GM23338 (cell line): Measurements from ENCODE around the gene TWSG1.

ENCODE experiments used
- CTCF ChIP-seq, 2 experiments: fragments of 200-600 bp in 1 of 2; sonication (generic) in 1 of 2; conservative IDR thresholded peaks; 2 replicates each; pipeline versions ENCODE4 v1.5.1 to v1.6.1; 2016 to 2017; ENCODE audit warnings: antibody characterized with exemption in 2 of 2, low read depth in 2 of 2, mild to moderate bottlenecking in 2 of 2, moderate library complexity in 1 of 2
- EZH2 ChIP-seq: fragments of 200-600 bp; sonication (generic); IDR thresholded peaks from one replicate; pipeline ENCODE4 v1.8.0; 2017; ENCODE audit warnings: antibody characterized with exemption, mild to moderate bottlenecking, low read depth; ENCODE audit not compliant: unreplicated experiment
- EZH2phosphoT487 ChIP-seq: fragments of 200-600 bp; sonication (generic); IDR thresholded peaks from one replicate; pipeline ENCODE4 v1.8.1; 2018; ENCODE audit warnings: antibody characterized with exemption; ENCODE audit not compliant: unreplicated experiment
- JUNB ChIP-seq: IDR thresholded peaks from one replicate; pipeline ENCODE4 v1.6.1; 2016; ENCODE audit warnings: antibody characterized with exemption; ENCODE audit not compliant: unreplicated experiment
- NANOG ChIP-seq: IDR thresholded peaks from 2 replicates; pipeline ENCODE4 v1.6.1; 2016; ENCODE audit warnings: antibody characterized with exemption, borderline replicate concordance
- POLR2AphosphoS5 ChIP-seq: IDR thresholded peaks from 2 replicates; pipeline ENCODE4 v1.6.1; 2016; ENCODE audit warnings: antibody characterized with exemption, low read depth
- REST ChIP-seq: IDR thresholded peaks from one replicate; pipeline ENCODE4 v1.6.1; 2018; ENCODE audit warnings: antibody characterized with exemption; ENCODE audit not compliant: unreplicated experiment
- STAT1 ChIP-seq: IDR thresholded peaks from one replicate; pipeline ENCODE4 v1.6.1; 2016; ENCODE audit warnings: antibody characterized with exemption; ENCODE audit not compliant: unreplicated experiment

GRCh38 chr18:9346775-9347174, 12.2 kb downstream of the TWSG1 start:
- TF ChIP-seq POLR2AphosphoS5 (no peak), EZH2 (no peak), JUNB (no peak), EZH2phosphoT487 (no peak), CTCF (conservative IDR thresholded peaks at IDR 0.05; ENCODE audit: low read depth in 2 of 2) (no peak), NANOG (no peak), STAT1 (no peak), REST (no peak)
